Natural killer cell (primary cell): ENCODE measurements around the gene TMF1. TPM values are rescaled to one million over a fixed set of nuclear protein-coding genes. Genes with fewer than 3 reads are reported as not detected.

Source experiments
- ATAC-seq, 3 donors: fragments of 150-1000 bp in 2 of 3; fragments of 200-7000 bp in 1 of 3; cut with Tn5 transposase; 1 replicate in 1 of 3; 2 replicates in 2 of 3; pipeline ENCODE4 v1.10.0; 2021; ENCODE audit warnings: mild to moderate bottlenecking in 2 of 3, moderate library complexity in 2 of 3
- DNase-seq, 2 donors: peaks; one replicate each; pipeline versions ENCODE4 v3.0.0 to v3.0.0-alpha.2; 2013 to 2021; ENCODE audit warnings: mixed read lengths in 1 of 2
- H3K27ac ChIP-seq: one replicate; pipeline ENCODE4 v1.5.1; 2013; ENCODE audit warnings: mild to moderate bottlenecking, low read length
- H3K27me3 ChIP-seq: one replicate; pipeline ENCODE4 v1.6.1; 2013; ENCODE audit warnings: low read length; ENCODE audit not compliant: control insufficient read depth, insufficient read depth
- H3K36me3 ChIP-seq: one replicate; pipeline ENCODE4 v1.6.1; 2013; ENCODE audit warnings: low read length; ENCODE audit not compliant: control insufficient read depth, insufficient read depth
- H3K4me1 ChIP-seq: one replicate; pipeline ENCODE4 v1.6.1; 2013; ENCODE audit warnings: low read length; ENCODE audit not compliant: control insufficient read depth, insufficient read depth
- H3K4me3 ChIP-seq: one replicate; pipeline ENCODE4 v1.5.1; 2013; ENCODE audit warnings: low read length
- H3K9me3 ChIP-seq: one replicate; pipeline ENCODE4 v1.6.1; 2013; ENCODE audit warnings: low read length; ENCODE audit not compliant: control insufficient read depth, insufficient read depth
- H3K27ac Mint-ChIP-seq, 2 donors: one replicate each; pipeline ENCODE4 v1.8.0; 2022; ENCODE audit warnings: mild to moderate bottlenecking in 2 of 2, mixed read lengths in 2 of 2, moderate library complexity in 1 of 2
- H3K27me3 Mint-ChIP-seq, 2 donors: one replicate each; pipeline ENCODE4 v1.8.0; 2022; ENCODE audit warnings: low read depth in 2 of 2, mixed read lengths in 2 of 2
- H3K36me3 Mint-ChIP-seq: one replicate; pipeline ENCODE4 v1.8.0; 2022; ENCODE audit warnings: mixed read lengths
- H3K4me1 Mint-ChIP-seq, 2 donors: one replicate each; pipeline ENCODE4 v1.8.0; 2022; ENCODE audit warnings: mixed read lengths in 2 of 2
- H3K4me3 Mint-ChIP-seq: one replicate; pipeline ENCODE4 v1.8.0; 2022; ENCODE audit warnings: mild to moderate bottlenecking, moderate library complexity, mixed read lengths
- H3K9me3 Mint-ChIP-seq, 2 donors: one replicate each; pipeline ENCODE4 v1.8.0; 2022; ENCODE audit warnings: mixed read lengths in 2 of 2
- CTCF ChIP-seq: fragments of 200-600 bp; IDR thresholded peaks from one replicate; pipeline ENCODE4 v1.8.0; 2022; ENCODE audit warnings: antibody characterized with exemption
- WGBS: methylation state at CpG from one replicate; pipeline ENCODE4 v1.1.7; 2013; ENCODE audit warnings: missing lambda C conversion rate; ENCODE audit not compliant: insufficient coverage; 5-methylcytosine and 5-hydroxymethylcytosine counted together
- intact Hi-C: fragments of 100-400 bp; cut with micrococcal nuclease; formaldehyde crosslinking; loops from one replicate; pipeline ENCODE4 v1.14.2; 2022
- total RNA-seq, 4 donors: library from RNA; stranded (reverse); fragments of 120-200 nt in 1 of 4; gene quantifications; one replicate each; pipeline versions ENCODE4 v1.2.3 to v1.2.4, GENCODE V29; 2013 to 2022

TMF1 gene
- total RNA-seq, 3 donors from 2014 or later (not counting 1 experiment from before 2014, with no cell fraction given), result 76.9 to 110 (median 85.5) TPM

- 95% methylated on average over 5 of the region's 6 CpGs for WGBS
- H3K27ac Mint-ChIP-seq, result no peak overlapping the region
- H3K4me1 Mint-ChIP-seq, result peaks cover 0 to 3% of the 10 kb centered on the region in 2 donors
- no peak overlapping the region for H3K4me3 Mint-ChIP-seq
- DNase-seq, result no peak
- no peaks in the 10 kb centered on the region for H3K36me3 Mint-ChIP-seq
- ATAC-seq, result no peak
- Histone ChIP-seq H3K9me3 (no peaks in the 10 kb centered on the region), H3K27ac (no peak overlapping the region), H3K4me3 (no peak overlapping the region), H3K36me3 (peaks cover 18% of the 10 kb centered on the region), H3K4me1 (no peaks in the 10 kb centered on the region), H3K27me3 (no peaks in the 10 kb centered on the region)
- intact Hi-C loops, result no loop called here
- no peak for TF ChIP-seq CTCF
- no peaks in the 10 kb centered on the region for H3K9me3 Mint-ChIP-seq
- no peaks in the 10 kb centered on the region for H3K27me3 Mint-ChIP-seq
Measured at GRCh38 chr3:69005071-69005790, 46.9 kb downstream of the TMF1 start.

DNA sequence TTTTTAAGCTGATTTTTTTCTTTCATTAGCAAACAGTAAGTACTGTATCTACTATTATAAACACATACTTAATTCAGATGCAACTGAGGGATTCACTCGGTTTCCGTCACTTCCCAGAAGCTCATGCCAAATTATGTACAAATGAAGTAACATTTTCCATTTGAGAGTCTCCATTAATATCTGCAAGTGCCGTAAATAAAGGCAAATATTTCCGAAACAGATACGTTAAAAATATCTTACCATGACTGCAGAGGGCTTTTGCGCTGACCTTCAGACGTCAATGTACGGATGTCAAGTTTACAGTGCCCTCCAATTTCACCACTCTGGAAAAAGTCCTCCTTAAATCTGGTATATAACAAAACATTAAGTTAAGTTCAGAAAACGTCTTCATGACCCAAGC lies 48.0 kb downstream of the TMF1 start:
- Histone ChIP-seq H3K36me3 (peaks cover 18% of the 10 kb centered on the region), H3K27ac (no peak overlapping the region), H3K4me3 (no peak overlapping the region), H3K4me1 (no peaks in the 10 kb centered on the region), H3K27me3 (no peaks in the 10 kb centered on the region), H3K9me3 (no peaks in the 10 kb centered on the region)
- no peak for TF ChIP-seq CTCF
- WGBS, result over 99% methylated on average over 8 of the region's 9 CpGs
- intact Hi-C loops, result no loop called here
- no peaks in the 10 kb centered on the region for H3K9me3 Mint-ChIP-seq
- DNase-seq, result no peak
- H3K27ac Mint-ChIP-seq, result no peak overlapping the region
- no peak overlapping the region for H3K4me3 Mint-ChIP-seq
- peaks cover 0 to 3% of the 10 kb centered on the region in 2 donors for H3K4me1 Mint-ChIP-seq
- no peaks in the 10 kb centered on the region for H3K36me3 Mint-ChIP-seq
- no peak for ATAC-seq
- H3K27me3 Mint-ChIP-seq, result no peaks in the 10 kb centered on the region

DNA sequence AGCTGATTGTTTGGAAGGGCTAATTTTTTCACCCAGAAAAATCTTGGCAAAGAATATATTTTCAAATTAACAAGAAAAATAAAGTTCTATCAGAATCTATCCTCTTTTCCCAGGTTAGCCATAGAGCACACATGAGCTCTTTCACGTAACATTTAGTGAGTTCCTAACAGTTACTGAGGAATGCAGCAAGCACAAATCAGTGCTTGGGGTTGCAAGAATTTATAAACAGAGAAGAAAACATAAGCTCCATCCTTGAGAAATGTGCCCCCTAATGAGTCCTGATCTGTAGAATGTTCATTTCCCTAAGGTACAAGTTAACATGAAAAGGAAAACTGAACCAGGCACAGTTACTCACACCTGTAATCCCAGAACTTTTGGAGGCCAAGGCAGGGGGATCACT lies 52.5 kb downstream of the TMF1 start:
- H3K27ac ChIP-seq, result no peak overlapping the region
- no peak overlapping the region for H3K4me3 ChIP-seq
- Mint-ChIP-seq H3K4me3 (no peak overlapping the region), H3K27ac (no peak overlapping the region), H3K27me3 (no peaks in the 10 kb centered on the region), H3K36me3 (no peaks in the 10 kb centered on the region), H3K4me1 (no peaks in the 10 kb centered on the region), H3K9me3 (no peaks in the 10 kb centered on the region)
- H3K9me3 ChIP-seq, result no peaks in the 10 kb centered on the region
- no peak for TF ChIP-seq CTCF
- peaks cover 15% of the 10 kb centered on the region for H3K36me3 ChIP-seq
- H3K27me3 ChIP-seq, result no peaks in the 10 kb centered on the region
- 100% methylated on average over 1 of the region's 1 CpG for WGBS
- H3K4me1 ChIP-seq, result no peaks in the 10 kb centered on the region
- DNase-seq, result no peak
- intact Hi-C loops, result no loop called here
- no peak for ATAC-seq

DNA sequence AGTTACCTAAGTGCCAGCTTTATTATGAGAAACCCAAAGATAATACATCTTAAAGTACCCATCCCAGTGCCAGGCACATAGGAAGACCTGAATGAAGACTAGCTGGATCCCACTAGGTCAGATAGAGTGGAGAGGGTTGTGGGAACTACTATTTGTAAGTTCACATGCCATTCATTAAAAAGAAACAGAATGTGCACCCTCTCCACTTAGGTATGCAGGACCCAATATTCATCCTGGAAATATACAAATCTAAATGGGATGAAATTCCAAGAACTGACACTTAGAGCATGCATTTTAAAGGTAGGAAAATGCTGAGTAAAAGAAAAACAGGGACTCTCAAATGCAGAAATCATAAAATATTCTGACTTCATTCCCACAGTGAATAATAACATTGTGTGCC lies 53.0 kb downstream of the TMF1 start:
- DNase-seq, result no peak

More for the DNA sequence above, 53.0 kb downstream of the TMF1 start:
- intact Hi-C loops, result no loop called here
- no peak for ATAC-seq
- Histone ChIP-seq H3K9me3 (no peaks in the 10 kb centered on the region), H3K36me3 (peaks cover 16% of the 10 kb centered on the region), H3K27me3 (no peaks in the 10 kb centered on the region), H3K27ac (no peak overlapping the region), H3K4me3 (no peak overlapping the region), H3K4me1 (no peaks in the 10 kb centered on the region)
- H3K27ac Mint-ChIP-seq, result no peak overlapping the region
- H3K4me3 Mint-ChIP-seq, result no peak overlapping the region
- no peaks in the 10 kb centered on the region for H3K9me3 Mint-ChIP-seq
- H3K27me3 Mint-ChIP-seq, result no peaks in the 10 kb centered on the region
- no peaks in the 10 kb centered on the region for H3K4me1 Mint-ChIP-seq
- no peak for TF ChIP-seq CTCF
- H3K36me3 Mint-ChIP-seq, result no peaks in the 10 kb centered on the region
